Activated T-helper 1 cell treated with anti-CD3 and anti-CD28 coated beads, Interleukin-2, amount 50 U/mL, for 16 hours (primary cell): Measurements from ENCODE around the gene ZFYVE19.

Source experiments
- DNase-seq, 2 donors: peaks; one replicate each; pipeline ENCODE4 v3.0.0-alpha.2; 2020; ENCODE audit warnings: low read depth in 1 of 2, low spot score in 1 of 2

Gene ZFYVE19, protein sequence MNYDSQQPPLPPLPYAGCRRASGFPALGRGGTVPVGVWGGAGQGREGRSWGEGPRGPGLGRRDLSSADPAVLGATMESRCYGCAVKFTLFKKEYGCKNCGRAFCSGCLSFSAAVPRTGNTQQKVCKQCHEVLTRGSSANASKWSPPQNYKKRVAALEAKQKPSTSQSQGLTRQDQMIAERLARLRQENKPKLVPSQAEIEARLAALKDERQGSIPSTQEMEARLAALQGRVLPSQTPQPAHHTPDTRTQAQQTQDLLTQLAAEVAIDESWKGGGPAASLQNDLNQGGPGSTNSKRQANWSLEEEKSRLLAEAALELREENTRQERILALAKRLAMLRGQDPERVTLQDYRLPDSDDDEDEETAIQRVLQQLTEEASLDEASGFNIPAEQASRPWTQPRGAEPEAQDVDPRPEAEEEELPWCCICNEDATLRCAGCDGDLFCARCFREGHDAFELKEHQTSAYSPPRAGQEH

DNA sequence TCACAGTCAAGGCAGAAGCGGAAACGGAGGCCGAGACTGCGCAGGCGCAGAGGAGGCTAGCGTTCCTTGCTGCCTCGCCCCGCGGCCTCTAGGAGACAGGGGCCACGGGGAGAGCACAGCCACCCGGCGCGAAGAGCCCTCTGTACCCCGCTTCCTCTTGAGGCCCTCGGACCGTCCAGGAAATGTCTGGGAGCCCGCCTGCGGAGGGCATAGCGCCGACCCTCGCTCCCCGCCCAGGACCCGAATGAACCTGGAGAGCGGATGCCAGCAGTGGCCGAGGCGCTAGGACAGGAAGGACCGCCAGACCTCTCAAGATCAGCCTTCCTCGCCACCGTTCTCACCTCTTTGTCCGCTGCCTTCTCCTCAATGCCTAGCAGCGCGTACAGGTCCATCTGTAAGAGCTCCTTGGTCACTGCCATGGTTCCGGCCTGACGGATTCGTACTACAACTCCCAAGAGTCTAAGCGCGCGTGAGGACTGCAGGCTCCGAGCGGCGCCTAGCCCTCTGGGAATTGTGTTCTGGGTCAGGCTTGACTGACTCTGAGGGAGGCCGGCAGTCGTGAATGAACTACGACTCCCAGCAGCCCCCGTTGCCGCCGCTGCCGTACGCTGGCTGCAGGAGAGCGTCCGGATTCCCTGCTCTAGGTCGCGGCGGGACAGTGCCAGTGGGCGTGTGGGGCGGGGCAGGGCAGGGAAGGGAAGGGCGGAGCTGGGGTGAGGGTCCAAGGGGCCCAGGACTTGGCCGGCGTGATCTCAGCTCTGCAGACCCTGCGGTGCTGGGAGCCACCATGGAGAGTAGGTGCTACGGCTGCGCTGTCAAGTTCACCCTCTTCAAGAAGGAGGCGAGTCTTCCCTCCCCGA lies at the start of gene ZFYVE19, which contains the start of gene DNAJC17:
Gene ZFYVE19, plus strand, starts transcription at position 62 of the 860 bp plus-strand sequence. Its CDS starts 501 bp downstream, at position 563.
Gene DNAJC17, minus strand, starts transcription at position 446 of the 860 bp plus-strand sequence. Its CDS starts 27 bp downstream, at position 419.
- peak; percentile 87 to 88 for DNase-seq

DNA sequence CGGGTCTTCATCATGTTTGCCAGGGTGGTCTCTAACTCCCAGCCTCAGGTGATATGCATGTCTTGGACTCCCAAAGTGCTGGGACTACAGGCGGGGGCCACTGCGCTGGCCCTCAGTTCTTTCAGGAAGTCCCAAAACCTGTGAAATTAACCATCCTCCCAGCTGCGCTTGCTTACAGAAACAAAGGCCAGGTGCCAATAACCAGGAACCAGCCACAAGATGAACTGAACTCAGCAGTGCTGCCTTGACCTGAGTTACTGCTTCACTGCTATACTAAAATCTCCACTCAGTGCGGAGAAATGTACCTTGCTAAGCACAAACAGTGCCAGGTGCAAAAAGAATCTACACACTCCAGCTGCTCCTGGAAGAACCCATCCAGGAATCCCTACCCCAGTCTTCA lies 46.9 kb upstream of the ZFYVE19 start:
- DNase-seq = no peak

DNA sequence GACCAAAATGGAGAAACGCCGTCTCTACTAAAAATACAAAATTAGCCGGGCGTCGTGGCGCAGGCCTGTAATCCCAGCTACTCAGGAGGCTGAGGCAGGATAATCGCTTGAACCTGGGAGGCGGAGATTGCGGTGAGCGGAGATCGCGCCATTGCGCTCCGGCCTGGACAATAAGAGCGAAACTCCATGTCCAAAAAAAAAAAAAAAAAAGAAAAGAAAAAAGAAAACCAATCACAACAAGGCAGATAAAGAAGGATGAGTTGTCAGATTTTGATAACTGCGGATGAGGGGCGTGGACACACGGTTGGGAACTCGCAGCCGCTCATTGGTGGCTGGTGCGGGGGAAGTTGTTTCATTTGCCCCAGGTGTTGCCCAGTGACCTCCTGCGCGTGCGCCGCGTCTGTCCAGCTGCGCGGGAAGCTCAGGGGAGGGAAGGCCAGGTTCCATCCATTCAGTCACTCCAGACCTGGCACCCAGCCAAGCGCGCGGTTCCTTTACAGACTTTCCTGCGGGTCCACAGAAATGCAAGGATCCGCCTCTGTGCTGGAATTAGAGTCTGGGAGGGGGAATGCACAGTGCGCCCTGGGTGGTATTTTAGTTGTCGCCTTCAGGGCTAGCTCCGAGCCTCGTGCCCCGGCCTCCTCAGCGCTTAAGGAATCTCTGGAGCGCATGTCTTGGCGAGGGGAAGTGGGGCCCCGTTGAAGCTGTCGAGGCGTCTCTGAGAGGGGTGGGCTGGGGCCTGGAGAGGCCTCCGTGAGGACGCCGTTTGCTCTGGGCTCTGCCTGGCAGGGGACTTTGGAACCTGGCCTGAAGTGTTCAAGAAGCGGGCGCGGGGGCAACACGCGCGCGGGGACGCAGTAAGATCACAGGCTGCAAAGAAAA lies 43.7 kb upstream of the ZFYVE19 start:
- DNase-seq = peak in 1 of 2 donors; percentile 26

DNA sequence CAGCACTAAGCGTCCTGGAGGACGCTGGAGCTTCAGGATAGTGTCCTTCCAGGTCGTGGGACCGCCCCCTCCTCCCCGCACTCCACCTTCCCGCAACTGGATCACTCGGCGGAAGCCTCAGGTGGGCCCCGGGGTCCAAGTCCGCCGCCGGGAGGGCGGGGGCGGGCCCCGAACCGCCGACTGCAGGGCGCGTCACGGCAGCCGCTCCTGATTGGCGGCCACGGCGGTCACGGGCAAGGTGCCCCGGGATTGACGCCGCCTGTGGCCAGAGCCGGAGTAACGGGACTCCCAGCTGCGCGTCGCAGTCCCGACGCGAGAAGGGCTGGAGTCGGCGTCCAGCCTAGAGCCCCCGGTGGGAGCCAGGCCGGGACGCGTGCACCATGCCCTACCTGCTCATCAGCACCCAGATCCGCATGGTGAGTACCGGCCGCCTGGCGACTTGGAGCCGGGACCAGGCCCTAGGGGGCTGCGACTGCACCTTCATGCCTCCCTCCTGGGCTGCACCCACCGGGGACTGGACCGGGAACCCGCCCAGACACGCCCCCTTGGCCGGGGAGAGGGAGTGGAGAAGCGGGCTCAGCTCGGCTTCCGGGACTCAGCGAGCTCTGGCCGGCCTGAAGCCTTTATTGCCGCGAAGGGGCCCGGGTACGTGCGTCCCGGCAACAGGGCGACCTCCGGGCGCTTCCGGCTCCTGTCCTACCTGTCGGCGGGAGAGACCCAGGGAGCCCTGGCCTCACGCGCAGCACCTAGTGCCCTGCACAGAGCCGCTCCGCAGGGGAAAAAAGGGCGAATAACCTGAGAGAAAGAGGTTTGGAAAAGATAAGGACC lies 42.9 kb upstream of the ZFYVE19 start, which contains the start of gene GCHFR:
Gene GCHFR, plus strand, starts transcription at position 268 of the 828 bp plus-strand sequence. Its CDS starts 113 bp downstream, at position 381.
- peak; percentile 34 to 61 for DNase-seq

DNA sequence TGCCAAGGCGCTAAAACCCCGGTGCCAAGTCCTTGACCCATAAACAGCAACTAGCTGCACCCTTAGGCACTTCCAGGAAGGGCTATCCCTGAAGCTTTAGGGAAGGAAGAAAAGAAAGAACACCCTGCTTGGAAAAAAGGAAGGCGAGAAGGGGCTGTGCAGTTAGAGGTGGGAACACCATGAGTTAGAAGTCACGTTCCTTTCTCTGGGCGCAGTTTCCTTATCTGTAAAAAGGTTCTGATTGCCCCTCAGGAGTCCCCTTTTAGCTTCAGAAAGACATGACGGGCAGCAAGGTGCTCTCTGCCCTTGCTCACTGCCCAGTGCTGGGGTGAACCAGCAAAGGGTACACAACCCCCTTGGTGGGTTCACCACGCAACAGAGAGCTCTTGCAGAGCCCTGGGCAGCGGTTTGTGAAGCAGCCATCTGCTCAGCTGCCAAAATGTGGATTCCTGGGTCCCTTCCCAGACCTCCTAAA lies 42.2 kb upstream of the ZFYVE19 start:
- no peak for DNase-seq

DNA sequence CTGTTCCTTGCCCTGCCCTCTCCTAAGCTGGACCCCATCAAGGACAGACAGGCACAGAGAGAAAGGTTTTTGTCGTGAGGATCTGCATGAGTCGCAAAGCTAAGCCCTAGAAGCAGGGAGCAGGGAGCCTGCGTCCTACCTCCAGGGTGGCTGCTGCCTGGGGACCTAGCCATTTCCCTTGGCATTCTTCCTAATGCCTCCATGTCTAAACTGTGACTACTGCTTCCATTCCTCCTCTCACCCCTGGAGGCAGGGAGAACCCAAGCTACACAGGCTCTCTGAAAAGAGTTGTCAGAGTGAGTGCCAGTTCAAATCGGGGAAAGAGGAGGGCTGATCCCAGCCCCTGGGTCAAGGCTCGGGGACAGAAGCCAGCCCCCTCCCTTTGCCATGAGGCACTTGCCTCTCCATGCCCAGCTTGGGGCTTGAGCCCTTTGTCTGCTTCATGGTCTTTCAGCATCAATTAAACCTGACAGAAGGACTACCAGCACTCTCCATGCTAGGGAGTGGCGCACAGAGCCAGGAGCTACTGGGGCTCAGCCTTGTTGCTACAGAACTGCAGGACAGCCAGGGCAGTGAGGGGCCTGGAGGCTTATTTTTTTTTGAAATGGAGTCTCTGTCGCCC lies 40.6 kb upstream of the ZFYVE19 start:
- no peak for DNase-seq

DNA sequence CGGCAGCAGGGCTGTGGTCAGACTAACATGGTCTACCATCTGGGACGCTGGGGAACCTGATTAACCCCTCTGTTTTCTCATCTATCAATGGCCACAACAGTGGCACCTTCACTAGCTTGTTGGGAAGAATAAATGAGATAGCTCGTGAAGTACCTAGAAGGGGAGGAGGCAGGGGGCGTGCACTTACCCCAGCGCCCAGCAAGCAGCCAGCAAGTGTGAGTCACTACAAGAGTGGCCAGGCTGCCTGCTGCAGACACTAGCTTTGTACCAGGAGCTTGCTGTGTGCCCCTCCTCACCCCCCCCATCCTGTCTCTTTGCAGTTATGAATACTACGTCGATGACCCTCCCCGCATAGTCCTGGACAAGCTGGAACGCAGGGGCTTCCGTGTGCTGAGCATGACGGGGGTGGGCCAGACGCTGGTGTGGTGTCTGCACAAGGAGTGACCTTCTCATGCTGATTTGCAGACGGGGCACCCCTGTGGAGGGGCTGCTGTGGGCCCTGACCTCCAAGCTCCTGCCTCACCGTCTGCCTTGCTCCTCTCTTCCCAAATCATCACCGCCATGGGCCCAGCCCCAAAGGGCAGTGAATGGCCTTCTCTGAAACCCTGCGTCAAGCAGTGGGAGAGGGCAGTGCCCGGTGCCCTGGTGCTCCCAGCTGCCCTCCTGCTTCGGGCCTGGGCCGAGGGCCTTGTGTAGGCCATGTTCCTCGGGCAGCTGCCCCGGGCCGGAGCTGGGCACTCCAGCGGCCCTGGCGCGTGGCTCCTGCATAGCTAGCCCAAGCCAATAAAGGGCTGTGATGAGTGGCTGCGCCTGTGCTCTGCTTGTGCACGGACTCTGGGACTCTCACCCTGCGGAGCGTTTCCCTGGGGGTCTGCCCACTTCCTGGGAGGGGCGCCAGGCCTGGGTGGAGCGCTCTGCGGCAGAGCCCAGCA lies 39.7 kb upstream of the ZFYVE19 start:
- no peak for DNase-seq

DNA sequence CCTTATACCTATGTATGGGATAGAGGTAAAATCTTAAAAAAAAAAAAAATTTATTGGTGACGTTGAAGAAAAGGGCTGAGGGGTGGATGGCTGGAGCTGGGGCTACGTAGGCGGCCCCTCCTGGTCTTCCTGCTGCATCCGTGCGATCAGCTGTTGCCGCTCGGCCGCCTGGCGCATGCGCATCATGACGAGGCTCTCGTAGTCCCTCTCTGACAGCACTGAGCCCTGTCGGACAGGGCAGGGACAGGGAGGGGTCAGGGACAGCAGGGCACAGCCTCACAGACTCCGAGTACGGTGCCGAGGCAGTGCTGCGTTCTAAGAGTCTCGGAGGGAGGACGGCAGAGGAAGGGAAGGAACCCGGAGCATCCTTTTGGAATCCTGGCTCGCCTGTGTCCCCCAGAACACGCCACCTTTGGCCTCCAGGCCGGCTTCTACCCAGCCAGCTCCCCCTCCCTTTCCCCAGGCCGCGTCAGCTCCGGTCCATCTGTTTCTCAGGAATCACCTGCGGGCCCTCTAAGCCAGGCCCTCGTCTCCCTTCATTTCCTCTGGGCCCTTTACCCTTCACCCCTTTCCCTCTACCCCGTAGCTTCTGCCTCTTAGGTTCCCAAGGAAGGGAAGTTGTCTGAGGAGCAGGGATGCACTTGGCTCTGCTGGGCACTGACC lies 38.9 kb upstream of the ZFYVE19 start:
- DNase-seq = no peak

DNA sequence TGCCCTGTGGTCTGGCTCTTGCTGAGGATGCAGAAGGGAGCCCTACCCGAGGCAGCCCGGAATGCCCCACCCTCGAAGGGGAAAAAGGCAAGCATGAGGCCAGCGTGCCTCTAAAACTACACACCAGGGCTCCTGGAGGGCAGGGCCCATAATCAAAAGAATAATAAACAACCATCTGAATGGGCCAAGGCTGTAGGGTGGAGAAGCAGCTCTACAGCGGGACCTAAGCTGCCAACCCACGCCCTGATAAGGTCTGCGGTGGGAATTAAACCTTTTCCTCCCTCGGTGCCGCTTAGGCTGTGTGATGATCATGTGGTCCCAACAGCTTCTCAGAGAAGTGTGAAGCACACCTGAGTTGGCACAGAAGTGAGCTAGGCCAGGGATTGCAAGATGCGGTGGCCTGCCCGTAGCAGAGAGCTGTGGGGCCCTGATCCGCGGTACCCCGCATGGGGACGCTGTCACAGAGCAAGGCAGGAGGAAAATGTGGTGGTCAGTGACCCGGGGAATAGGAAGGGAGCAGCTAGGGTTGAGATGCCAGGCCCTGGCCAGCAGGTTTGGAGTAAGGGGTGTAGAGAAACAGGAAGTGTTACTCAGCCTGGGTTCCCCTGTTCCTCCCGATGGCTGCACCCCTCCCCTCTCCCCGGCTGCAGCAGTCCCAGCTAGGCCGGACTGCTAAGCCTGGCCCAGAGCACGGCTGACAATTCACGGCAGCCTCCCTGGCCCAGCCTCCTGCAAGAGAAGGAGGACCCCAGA lies 38.2 kb upstream of the ZFYVE19 start:
- no peak for DNase-seq

DNA sequence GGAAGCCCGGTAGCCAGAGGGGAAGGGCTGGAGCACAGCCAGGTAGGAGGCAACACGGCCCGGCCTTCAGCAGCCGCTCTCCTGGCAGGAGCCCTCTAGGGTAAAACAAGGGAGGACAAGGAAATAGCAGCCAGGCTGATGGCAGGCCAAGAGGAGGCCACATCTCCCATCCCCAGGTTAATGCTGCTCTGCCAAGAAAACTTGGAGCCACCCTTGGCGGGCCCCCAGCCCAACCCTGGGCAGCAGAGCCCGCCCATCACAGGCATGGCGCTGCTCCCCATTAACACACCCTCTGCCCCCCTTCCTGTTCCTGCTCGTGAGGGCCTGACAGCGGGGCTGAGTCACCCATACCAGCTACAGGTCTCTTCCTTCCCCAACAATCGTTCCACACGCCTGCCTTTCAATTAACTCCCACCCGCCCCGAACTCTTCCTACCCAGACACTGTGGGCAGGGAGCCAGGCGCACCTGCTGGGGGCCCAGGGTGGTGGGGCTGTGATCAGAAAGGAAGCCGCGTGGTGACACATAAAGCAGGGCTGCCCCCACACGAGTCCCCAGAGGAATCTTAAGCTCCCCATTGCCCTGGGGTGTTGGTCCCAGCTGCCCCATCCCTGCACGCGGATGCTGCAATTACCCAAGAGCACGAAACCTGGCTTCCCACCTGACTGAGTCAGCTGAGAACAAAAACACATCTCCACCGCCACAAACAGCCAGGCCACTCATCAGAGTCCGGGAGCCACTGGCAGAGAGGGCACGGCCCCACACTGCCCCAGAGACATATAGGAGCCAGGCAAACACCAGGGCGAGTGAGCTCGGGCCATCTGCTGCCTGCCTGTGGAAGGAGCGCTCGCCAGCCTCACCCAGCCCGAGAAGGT lies 37.4 kb upstream of the ZFYVE19 start, which contains the start of gene C15orf62:
Gene C15orf62, plus strand, starts transcription at position 707 of the 873 bp plus-strand sequence. CDS start 516 bp downstream, outside the sequence.
- DNase-seq = peak in 1 of 2 donors; percentile 21

DNA sequence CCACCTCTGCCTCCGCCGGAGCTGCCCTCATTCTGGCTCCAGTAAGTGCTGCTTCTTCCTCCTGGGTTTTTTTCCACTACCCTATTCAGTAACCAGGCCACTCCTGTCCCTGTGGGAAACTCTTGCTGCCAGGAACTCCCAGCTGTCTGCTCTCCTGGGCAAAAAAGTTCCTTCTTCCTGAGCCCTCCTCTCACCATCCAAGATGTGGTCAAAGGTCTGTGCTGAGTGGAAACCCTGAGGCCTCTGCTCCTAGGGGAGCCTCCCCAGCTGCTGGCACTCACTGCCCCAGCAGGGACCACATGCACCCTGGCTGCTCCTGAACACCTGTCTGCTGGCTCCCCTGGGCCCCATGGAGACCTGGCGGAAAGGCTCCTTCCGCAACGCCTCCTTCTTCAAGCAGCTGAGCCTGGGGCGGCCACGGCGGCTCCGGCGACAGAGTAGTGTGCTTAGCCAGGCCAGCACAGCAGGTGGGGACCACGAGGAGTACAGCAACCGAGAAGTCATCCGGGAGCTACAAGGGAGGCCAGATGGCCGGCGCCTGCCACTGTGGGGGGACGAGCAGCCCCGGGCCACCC lies 36.7 kb upstream of the ZFYVE19 start:
- DNase-seq = no peak

DNA sequence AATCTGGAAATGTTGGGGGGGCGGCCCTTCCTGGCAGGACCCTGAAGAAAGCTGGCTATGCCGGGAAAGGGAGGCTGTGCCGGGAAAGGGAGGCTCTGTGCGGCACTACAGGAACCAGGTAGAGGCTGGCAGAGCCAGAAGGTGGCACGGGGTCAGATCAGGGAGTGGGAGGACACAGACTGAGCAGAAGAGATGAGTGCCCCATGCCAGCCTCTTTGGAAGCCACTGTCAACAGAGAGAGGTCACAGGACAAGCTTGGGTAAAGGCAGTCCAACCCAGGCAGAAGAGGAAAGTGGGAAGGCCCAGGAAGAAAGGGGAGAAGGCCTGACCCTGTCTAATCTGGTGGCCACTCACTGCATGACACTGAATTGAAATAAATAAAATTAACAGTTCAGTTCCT lies 35.6 kb upstream of the ZFYVE19 start:
- DNase-seq = no peak

DNA sequence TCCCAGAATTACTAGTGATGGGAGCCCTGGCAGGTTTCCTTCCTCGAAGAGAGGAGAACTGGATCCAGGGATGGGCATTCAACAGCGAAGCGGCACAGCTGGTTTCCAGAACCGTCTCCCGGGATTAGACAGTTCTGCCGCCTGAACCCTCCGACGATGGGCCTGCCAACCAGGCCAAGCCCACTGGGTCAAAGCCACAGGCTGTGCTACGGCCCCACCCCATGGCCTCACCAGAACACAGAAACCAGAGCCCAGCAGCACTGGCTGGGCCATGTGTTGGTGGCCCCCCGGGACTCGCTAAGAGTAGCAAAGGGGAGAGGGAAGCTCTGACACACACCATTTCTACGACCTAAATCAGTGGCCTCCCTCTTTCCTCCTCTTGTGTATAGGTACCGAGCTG lies 34.9 kb upstream of the ZFYVE19 start:
- DNase-seq = no peak

DNA sequence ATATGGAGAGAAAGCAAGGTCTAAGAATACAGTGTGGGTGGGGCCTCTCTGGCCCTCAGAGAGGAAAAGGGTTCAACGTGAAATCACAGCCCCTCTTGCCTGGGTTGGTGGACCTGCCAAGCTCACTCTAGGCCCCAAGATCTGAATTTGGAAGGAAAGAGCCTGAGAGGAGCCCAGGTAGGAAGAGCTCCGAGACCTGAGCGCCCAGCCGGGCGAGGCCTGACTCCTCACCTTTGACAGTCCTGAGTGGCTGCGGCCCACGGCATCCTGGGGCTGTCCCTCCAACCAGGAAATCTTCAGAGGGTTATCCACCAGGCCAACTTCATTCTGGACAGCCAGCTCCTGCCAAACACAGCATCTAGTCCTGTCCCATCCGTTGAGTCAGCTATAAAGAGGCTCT lies 33.4 kb upstream of the ZFYVE19 start:
- DNase-seq = no peak

DNA sequence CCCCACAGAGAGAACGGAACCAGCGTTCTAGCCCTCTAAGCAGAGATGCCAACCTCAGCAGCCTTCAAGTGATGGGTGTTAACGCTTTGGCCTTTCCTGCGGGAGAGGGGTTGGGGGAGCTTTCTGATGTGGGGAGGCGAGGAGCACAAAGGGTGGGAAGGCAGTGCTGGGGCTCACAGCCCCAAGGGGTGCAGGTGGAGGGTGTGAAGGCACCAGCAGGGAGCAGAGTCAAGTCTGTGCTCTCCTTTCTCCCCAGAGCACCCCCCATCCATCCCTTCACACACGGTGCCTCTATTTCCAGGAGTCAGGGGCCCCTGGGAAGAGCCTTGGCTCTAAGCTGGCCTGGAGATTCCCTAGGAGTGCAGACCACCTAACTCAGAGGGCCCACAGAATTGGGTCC lies 33.0 kb upstream of the ZFYVE19 start:
- DNase-seq = no peak
